Kidney (tissue), 14 donors: ENCODE data around the gene SLX4IP. TPM values are rescaled to one million over a fixed set of nuclear protein-coding genes. Genes with fewer than 3 reads are reported as not detected.

Source experiments
- DNase-seq, 5 donors: peaks; one replicate each; pipeline ENCODE4 v3.0.0-alpha.2; 2013 to 2020
- FAIRE-seq: peaks from 2 replicates; lab custom pipeline; 2012; peaks lifted over from hg19 to GRCh38; lab: Jason Lieb, UNC
- H3K27ac ChIP-seq, 2 donors: one replicate each; pipeline ENCODE4 v1.7.0; 2013; ENCODE audit warnings: low read depth in 2 of 2, low read length in 2 of 2, inconsistent platforms in 1 of 2
- H3K27me3 ChIP-seq: one replicate; pipeline ENCODE4 v1.7.1; 2013; ENCODE audit warnings: low read length, inconsistent platforms; ENCODE audit not compliant: control insufficient read depth, insufficient read depth
- H3K36me3 ChIP-seq, 3 donors: one replicate each; pipeline versions ENCODE4 v1.7.0 to v1.7.1; 2013; ENCODE audit warnings: low read length in 3 of 3, control low read depth in 1 of 3, inconsistent platforms in 1 of 3; ENCODE audit not compliant: insufficient read depth in 3 of 3, control insufficient read depth in 2 of 3
- H3K4me1 ChIP-seq, 3 donors: one replicate each; pipeline versions ENCODE4 v1.7.0 to v1.7.1; 2013; ENCODE audit warnings: low read length in 3 of 3, inconsistent platforms in 1 of 3, low read depth in 1 of 3; ENCODE audit not compliant: control insufficient read depth in 2 of 3, insufficient read depth in 2 of 3
- H3K4me3 ChIP-seq, 3 donors: one replicate each; pipeline versions ENCODE4 v1.7.0 to v1.8.1; 2013; ENCODE audit warnings: low read length in 3 of 3, control low read depth in 1 of 3, inconsistent platforms in 1 of 3
- H3K9ac ChIP-seq, 3 donors: one replicate each; pipeline versions ENCODE4 v1.7.0 to v1.7.1; 2013; ENCODE audit warnings: low read length in 3 of 3, control low read depth in 1 of 3, inconsistent platforms in 1 of 3
- H3K9me3 ChIP-seq, 3 donors: one replicate each; pipeline versions ENCODE4 v1.7.0 to v1.7.1; 2013; ENCODE audit warnings: low read length in 3 of 3, control low read depth in 1 of 3, inconsistent platforms in 1 of 3; ENCODE audit not compliant: control insufficient read depth in 2 of 3, insufficient read depth in 1 of 3
- intact Hi-C: fragments of 100-400 bp; cut with DNase I; formaldehyde crosslinking; loops from one replicate; pipeline ENCODE4 v1.11.1; 2022
- polyA plus RNA-seq: library from polyadenylated mRNA; stranded (reverse); fragments of 350-450 nt; fragmentation: Illumina TruSeq; extraction: RNeasy Lipid Tissue Mini Kit (QIAGEN cat#74804); gene quantifications from one replicate; pipeline ENCODE4 v1.2.3, GENCODE V29; 2014; ENCODE audit warnings: low read depth, low replicate concordance; ENCODE audit not compliant: insufficient read depth
- total RNA-seq: library from RNA; stranded (reverse); fragmentation: NEBNext Ultra II Directional; extraction: Animal tissue kit (Norgen Biotek cat#: 25700); gene quantifications from one replicate; pipeline ENCODE4 v1.2.1, GENCODE V29; 2021
- TF ChIP-seq, protein P1 (sequence below): IDR thresholded peaks from 3 replicates; pipeline ENCODE4 v1.5.1; 2012; ENCODE audit warnings: mild to moderate bottlenecking, moderate library complexity, borderline replicate concordance; ENCODE audit not compliant: insufficient read depth; ENCODE audit errors: extremely low read depth
- donor health status: control.
- donor health status: control.
- donor health status: control.
- donor health status: control.
- donor health status: control.
- donor health status: DM: yes; HTN: yes; CAD: no.
- donor health status: Normal renal cell carcinoma (clear cell type).

SLX4IP gene
- total and polyA plus RNA-seq, 2 donors from 2014 or later = 2.6 to 7.6 TPM

DNA sequence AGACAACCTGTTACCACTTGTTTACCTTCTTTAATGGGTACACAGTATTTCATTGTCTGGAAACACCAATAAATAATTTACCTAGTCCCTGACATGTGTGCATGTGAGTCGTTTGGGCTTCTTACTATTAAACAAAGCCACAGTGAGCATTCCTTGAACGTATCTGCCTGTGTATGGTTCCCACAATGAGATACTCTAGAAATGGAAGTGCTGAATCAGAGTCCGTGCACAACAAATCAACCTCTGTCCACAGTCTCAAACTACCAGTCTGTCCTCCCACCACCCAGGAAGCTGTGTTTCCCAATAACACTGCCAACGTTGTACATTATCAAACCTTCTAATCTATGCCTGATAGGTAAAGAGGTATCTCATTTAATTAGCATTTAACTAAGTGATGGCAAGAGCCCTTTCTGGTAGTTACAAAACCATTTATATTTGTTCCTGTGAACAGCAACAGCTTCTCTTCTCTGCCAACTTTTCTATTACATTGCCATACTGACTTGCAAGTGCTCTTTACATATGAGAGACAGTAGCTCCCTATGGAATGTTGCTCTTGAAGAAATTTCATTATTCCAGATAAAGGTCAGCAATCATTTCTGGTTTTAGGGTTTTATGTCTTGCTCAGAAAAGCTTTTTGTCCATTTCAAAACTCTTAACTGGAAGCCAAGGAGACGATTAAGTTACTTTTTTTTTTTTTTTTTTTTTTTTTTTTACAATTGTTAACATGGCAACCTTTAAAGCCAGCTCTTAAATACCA, 223.9 kb downstream of the SLX4IP start:
- FAIRE-seq (no peak), DNase-seq (peak in 1 of 5 donors; percentile 22)
- peaks cover 9 to 39% (median 26%) of the 10 kb centered on the region in 3 donors for H3K4me1 ChIP-seq
- no peaks in the 10 kb centered on the region for H3K9me3 ChIP-seq
- no peak overlapping the region for H3K27ac ChIP-seq
- TF ChIP-seq, protein P1, sequence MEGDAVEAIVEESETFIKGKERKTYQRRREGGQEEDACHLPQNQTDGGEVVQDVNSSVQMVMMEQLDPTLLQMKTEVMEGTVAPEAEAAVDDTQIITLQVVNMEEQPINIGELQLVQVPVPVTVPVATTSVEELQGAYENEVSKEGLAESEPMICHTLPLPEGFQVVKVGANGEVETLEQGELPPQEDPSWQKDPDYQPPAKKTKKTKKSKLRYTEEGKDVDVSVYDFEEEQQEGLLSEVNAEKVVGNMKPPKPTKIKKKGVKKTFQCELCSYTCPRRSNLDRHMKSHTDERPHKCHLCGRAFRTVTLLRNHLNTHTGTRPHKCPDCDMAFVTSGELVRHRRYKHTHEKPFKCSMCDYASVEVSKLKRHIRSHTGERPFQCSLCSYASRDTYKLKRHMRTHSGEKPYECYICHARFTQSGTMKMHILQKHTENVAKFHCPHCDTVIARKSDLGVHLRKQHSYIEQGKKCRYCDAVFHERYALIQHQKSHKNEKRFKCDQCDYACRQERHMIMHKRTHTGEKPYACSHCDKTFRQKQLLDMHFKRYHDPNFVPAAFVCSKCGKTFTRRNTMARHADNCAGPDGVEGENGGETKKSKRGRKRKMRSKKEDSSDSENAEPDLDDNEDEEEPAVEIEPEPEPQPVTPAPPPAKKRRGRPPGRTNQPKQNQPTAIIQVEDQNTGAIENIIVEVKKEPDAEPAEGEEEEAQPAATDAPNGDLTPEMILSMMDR = no peak
- intact Hi-C loops = no loop called here
- no peak overlapping the region for H3K4me3 ChIP-seq
- peaks cover 9 to 73% (median 21%) of the 10 kb centered on the region in 3 donors for H3K36me3 ChIP-seq
- H3K9ac ChIP-seq = no peak overlapping the region
- H3K27me3 ChIP-seq = no peaks in the 10 kb centered on the region

DNA sequence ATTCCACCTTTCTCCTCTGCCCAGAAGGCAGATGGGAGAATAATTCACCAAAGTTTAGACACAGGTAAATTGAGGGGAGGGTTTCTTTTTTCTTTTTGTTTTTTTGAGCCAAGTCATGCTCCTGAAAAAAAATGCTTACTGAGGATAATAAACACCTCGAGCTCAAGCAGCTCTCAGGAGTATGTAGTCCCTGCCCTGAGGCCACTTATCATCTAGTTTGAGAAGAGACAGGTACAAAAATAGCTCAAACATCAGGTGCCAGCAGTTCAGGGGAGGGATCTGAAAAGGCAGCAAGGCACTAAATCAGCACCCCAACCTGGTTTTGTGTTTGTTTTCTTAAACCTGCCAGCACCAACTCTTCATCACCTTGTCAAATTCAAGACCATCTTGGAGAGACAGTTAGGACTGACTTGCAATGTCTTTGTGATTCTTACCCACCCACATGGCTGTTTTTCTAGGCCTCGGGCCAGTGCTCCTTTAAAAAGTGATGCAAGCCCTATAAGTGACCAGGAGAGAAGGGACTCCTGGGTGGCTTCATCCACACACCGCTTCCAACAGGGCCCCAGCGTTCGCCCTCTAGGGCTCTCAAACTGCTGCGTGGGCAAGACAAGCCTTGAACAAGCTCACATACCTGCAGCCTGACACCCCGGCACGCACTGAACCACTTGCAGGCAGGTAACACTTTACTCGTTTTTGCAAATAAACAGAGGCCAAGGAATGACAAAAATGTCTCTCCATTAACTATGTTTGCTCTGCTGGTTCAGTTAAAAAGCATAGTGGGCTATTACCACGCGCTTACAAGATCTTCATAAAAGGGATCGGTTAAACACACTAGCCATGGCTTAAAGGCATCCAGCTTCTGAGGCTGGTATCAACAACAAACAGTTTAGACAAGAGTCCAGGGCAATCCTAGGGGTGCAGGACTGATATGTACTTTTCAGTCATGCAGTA, 224.8 kb downstream of the SLX4IP start:
- Histone ChIP-seq H3K4me3 (no peak overlapping the region), H3K9me3 (no peaks in the 10 kb centered on the region), H3K27ac (peak overlapping the region in 1 of 2 donors; percentile 42), H3K36me3 (peaks cover 9 to 68% (median 21%) of the 10 kb centered on the region in 3 donors), H3K27me3 (no peaks in the 10 kb centered on the region), H3K4me1 (peaks cover 7 to 37% (median 24%) of the 10 kb centered on the region in 3 donors), H3K9ac (no peak overlapping the region)
- peak in 2 of 5 donors; percentile 40 to 46 for DNase-seq
- FAIRE-seq = no peak
- intact Hi-C loops = no loop called here
- TF ChIP-seq, protein P1 = no peak

DNA sequence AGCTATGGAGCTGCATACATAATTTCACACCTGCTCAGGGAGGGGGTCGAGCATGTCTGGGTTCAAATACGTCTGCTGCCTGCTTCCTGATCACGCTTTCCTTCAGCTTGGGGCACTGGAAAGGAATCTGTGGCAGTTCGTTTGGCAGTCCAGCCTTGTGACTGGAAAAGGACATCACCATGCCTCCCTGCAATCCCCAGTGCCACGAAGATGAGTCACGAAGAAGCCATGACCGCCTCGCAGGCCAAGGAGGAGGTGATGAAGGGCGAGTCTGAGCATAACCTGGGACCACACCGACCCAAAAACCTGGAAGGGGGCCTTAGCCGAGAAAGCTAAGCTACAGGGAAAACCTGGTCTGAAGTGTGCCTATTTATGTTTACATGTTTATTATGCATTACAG, 225.6 kb downstream of the SLX4IP start:
- FAIRE-seq = no peak
- Histone ChIP-seq H3K27ac (no peak overlapping the region), H3K27me3 (no peaks in the 10 kb centered on the region), H3K9me3 (no peaks in the 10 kb centered on the region), H3K9ac (no peak overlapping the region), H3K36me3 (peaks cover 9 to 63% (median 20%) of the 10 kb centered on the region in 3 donors), H3K4me1 (peaks cover 5 to 36% (median 24%) of the 10 kb centered on the region in 3 donors), H3K4me3 (no peak overlapping the region)
- TF ChIP-seq, protein P1 = no peak
- DNase-seq = peak in 1 of 5 donors; percentile 29
- intact Hi-C loops = no loop called here
